Measurements from ENCODE around the gene PLAC8L1.

PLAC8L1 gene

GRCh38 chr5:146050086-146050485 lies 55.3 kb downstream of the PLAC8L1 start:
- TF ChIP-seq, protein P1, sequence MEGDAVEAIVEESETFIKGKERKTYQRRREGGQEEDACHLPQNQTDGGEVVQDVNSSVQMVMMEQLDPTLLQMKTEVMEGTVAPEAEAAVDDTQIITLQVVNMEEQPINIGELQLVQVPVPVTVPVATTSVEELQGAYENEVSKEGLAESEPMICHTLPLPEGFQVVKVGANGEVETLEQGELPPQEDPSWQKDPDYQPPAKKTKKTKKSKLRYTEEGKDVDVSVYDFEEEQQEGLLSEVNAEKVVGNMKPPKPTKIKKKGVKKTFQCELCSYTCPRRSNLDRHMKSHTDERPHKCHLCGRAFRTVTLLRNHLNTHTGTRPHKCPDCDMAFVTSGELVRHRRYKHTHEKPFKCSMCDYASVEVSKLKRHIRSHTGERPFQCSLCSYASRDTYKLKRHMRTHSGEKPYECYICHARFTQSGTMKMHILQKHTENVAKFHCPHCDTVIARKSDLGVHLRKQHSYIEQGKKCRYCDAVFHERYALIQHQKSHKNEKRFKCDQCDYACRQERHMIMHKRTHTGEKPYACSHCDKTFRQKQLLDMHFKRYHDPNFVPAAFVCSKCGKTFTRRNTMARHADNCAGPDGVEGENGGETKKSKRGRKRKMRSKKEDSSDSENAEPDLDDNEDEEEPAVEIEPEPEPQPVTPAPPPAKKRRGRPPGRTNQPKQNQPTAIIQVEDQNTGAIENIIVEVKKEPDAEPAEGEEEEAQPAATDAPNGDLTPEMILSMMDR (IDR thresholded peaks at IDR 0.05; ENCODE audit: insufficient read depth, low read depth, low read length, missing control alignments) = no peak
- no peak overlapping the region for H3K4me3 ChIP-seq (ENCODE audit: low read length)
- DNase-seq (ENCODE audit: low read depth) = no peak

- TF ChIP-seq, protein P1 (IDR thresholded peaks at IDR 0.05; ENCODE audit: insufficient read depth, low read depth, low read length, missing control alignments) = no peak
- H3K4me3 ChIP-seq (ENCODE audit: low read length) = no peak overlapping the region
- no peak for DNase-seq (ENCODE audit: low read depth)
Observed at GRCh38 chr5:146049704-146050026, 55.7 kb downstream of the PLAC8L1 start.

- DNase-seq (ENCODE audit: low read depth) = peak; percentile 79
- TF ChIP-seq, protein P1 (IDR thresholded peaks at IDR 0.05; ENCODE audit: insufficient read depth, low read depth, low read length, missing control alignments) = peak; percentile 80
- no peak overlapping the region for H3K4me3 ChIP-seq (ENCODE audit: low read length)
Observed at GRCh38 chr5:146048994-146049703, 56.2 kb downstream of the PLAC8L1 start.

DNA sequence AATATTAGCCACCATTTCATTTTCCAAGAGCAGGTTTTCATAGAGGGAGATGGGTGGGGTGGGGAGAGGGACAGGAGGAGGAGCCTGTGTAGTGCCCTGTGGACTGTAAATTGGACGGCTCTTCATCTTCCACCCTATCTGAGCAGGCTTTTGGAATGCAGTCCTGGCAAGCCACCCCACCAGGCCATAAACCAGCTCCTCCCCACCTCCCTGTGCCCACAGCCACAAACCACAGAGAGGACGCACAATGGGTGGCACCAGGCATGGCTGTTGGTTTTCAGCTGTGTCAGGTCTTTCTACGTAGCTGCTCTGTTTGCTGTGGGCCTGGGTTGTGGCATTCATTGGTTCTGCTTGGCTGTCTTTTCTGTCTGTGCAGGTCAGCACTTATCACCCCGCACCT lies 58.0 kb downstream of the PLAC8L1 start:
- no peak for DNase-seq (ENCODE audit: low read depth)
- TF ChIP-seq, protein P1 (IDR thresholded peaks at IDR 0.05; ENCODE audit: insufficient read depth, low read depth, low read length, missing control alignments) = no peak
- no peak overlapping the region for H3K4me3 ChIP-seq (ENCODE audit: low read length)

DNA sequence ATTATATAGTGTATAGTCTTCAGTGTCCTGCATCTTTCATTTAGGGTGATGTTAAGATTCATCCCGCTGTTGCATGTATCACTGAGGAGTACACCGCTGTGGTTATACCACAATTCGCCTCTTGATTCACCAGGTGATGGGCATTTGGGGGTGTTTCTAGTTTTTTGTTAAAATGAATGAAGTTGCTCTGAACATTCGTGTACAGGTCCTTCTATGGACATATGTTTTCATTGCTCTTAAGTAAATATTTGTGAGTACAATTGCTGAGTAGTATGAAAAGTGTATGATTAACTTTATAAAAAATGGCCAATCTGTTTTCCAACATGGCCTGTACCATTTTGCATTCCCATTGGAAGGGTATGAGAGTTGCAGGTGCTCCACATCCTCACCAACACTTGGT lies 61.7 kb downstream of the PLAC8L1 start:
- TF ChIP-seq, protein P1 (IDR thresholded peaks at IDR 0.05; ENCODE audit: insufficient read depth, low read depth, low read length, missing control alignments) = no peak
- DNase-seq (ENCODE audit: low read depth) = no peak
- H3K4me3 ChIP-seq (ENCODE audit: low read length) = no peak overlapping the region

GRCh38 chr5:146042628-146043279 lies 62.6 kb downstream of the PLAC8L1 start:
- TF ChIP-seq, protein P1 (IDR thresholded peaks at IDR 0.05; ENCODE audit: insufficient read depth, low read depth, low read length, missing control alignments) = no peak
- DNase-seq (ENCODE audit: low read depth) = peak; percentile 90

More at GRCh38 chr5:146042628-146043279, 62.6 kb downstream of the PLAC8L1 start:
- no peak overlapping the region for H3K4me3 ChIP-seq (ENCODE audit: low read length)
